Muscle layer of duodenum (tissue), 2 donors: ENCODE results near the gene APBB2.

Experiments used
- H3K27ac ChIP-seq: one replicate; pipeline ENCODE4 v1.7.0; 2013; ENCODE audit warnings: mild to moderate bottlenecking, low read length
- H3K27me3 ChIP-seq: one replicate; pipeline ENCODE4 v1.7.0; 2013; ENCODE audit warnings: low read depth, mild to moderate bottlenecking, control low read depth, low read length
- H3K36me3 ChIP-seq, 2 donors: one replicate each; pipeline ENCODE4 v1.7.0; 2013; ENCODE audit warnings: low read length in 2 of 2, control low read depth in 1 of 2, mild to moderate bottlenecking in 1 of 2; ENCODE audit not compliant: insufficient read depth in 2 of 2, control insufficient read depth in 1 of 2
- H3K4me1 ChIP-seq, 2 donors: one replicate each; pipeline ENCODE4 v1.7.0; 2013; ENCODE audit warnings: low read length in 2 of 2, mild to moderate bottlenecking in 2 of 2, control low read depth in 1 of 2, moderate library complexity in 1 of 2; ENCODE audit not compliant: insufficient read depth in 2 of 2, control insufficient read depth in 1 of 2
- H3K4me3 ChIP-seq, 2 donors: one replicate each; pipeline ENCODE4 v1.7.0; 2013; ENCODE audit warnings: low read length in 2 of 2, low read depth in 1 of 2, mild to moderate bottlenecking in 1 of 2
- H3K9me3 ChIP-seq, 2 donors: one replicate each; pipeline ENCODE4 v1.7.0; 2013; ENCODE audit warnings: low read length in 2 of 2, control low read depth in 1 of 2, mild to moderate bottlenecking in 1 of 2; ENCODE audit not compliant: control insufficient read depth in 1 of 2
- donor health status: healthy.

The APBB2 gene

GRCh38 chr4:41172786-41173185 is 41.6 kb downstream of the APBB2 start:
- Histone ChIP-seq H3K4me1 (peaks cover 4 to 17% of the 10 kb centered on the region in 2 donors), H3K4me3 (no peak overlapping the region), H3K27me3 (no peaks in the 10 kb centered on the region), H3K27ac (no peak overlapping the region), H3K9me3 (no peaks in the 10 kb centered on the region), H3K36me3 (no peaks in the 10 kb centered on the region)

DNA sequence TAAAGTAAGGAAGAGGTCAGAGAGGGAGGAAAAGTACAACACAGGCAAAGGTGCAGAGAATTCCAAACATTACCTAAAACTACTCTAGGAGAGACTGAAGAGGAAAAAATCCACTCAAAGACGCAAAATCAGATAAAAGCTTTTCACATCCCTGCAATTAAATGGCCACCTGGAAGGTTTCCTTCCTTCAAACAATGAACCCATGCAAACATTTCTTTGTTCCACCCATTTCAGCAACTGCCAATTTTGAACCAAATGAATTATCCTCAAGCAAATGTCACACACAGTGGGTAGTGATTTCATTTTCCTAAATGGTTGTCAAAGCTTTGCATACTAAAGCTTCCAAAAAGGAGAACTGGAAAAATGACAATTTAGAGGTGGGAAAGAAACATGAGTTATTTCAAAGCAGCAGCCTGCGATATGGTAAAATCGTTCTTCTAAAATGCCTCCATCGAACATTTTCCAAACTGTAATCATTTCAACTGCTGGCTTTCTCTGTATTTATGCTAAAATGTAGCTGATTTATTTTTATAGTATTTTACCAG is 45.0 kb downstream of the APBB2 start:
- Histone ChIP-seq H3K27ac (no peak overlapping the region), H3K36me3 (no peaks in the 10 kb centered on the region), H3K4me1 (no peaks in the 10 kb centered on the region), H3K27me3 (no peaks in the 10 kb centered on the region), H3K9me3 (no peaks in the 10 kb centered on the region), H3K4me3 (no peak overlapping the region)

GRCh38 chr4:41167191-41167590 is 47.2 kb downstream of the APBB2 start:
- Histone ChIP-seq H3K9me3 (no peaks in the 10 kb centered on the region), H3K27me3 (no peaks in the 10 kb centered on the region), H3K27ac (no peak overlapping the region), H3K36me3 (no peaks in the 10 kb centered on the region), H3K4me1 (no peaks in the 10 kb centered on the region), H3K4me3 (no peak overlapping the region)

- Histone ChIP-seq H3K27ac (no peak overlapping the region), H3K4me3 (no peak overlapping the region), H3K4me1 (no peaks in the 10 kb centered on the region), H3K9me3 (no peaks in the 10 kb centered on the region), H3K36me3 (no peaks in the 10 kb centered on the region), H3K27me3 (no peaks in the 10 kb centered on the region)
Observed at GRCh38 chr4:41164405-41164804, 49.9 kb downstream of the APBB2 start.

GRCh38 chr4:41161355-41161754 is 53.0 kb downstream of the APBB2 start:
- no peaks in the 10 kb centered on the region for H3K4me1 ChIP-seq
- no peak overlapping the region for H3K27ac ChIP-seq
- H3K4me3 ChIP-seq = no peak overlapping the region
- no peaks in the 10 kb centered on the region for H3K36me3 ChIP-seq
- H3K27me3 ChIP-seq = no peaks in the 10 kb centered on the region
- no peaks in the 10 kb centered on the region for H3K9me3 ChIP-seq

- H3K27me3 ChIP-seq = no peaks in the 10 kb centered on the region
- H3K27ac ChIP-seq = no peak overlapping the region
- no peaks in the 10 kb centered on the region for H3K4me1 ChIP-seq
- H3K9me3 ChIP-seq = no peaks in the 10 kb centered on the region
- H3K4me3 ChIP-seq = no peak overlapping the region
- H3K36me3 ChIP-seq = no peaks in the 10 kb centered on the region
Observed at GRCh38 chr4:41160856-41161255, 53.5 kb downstream of the APBB2 start.

DNA sequence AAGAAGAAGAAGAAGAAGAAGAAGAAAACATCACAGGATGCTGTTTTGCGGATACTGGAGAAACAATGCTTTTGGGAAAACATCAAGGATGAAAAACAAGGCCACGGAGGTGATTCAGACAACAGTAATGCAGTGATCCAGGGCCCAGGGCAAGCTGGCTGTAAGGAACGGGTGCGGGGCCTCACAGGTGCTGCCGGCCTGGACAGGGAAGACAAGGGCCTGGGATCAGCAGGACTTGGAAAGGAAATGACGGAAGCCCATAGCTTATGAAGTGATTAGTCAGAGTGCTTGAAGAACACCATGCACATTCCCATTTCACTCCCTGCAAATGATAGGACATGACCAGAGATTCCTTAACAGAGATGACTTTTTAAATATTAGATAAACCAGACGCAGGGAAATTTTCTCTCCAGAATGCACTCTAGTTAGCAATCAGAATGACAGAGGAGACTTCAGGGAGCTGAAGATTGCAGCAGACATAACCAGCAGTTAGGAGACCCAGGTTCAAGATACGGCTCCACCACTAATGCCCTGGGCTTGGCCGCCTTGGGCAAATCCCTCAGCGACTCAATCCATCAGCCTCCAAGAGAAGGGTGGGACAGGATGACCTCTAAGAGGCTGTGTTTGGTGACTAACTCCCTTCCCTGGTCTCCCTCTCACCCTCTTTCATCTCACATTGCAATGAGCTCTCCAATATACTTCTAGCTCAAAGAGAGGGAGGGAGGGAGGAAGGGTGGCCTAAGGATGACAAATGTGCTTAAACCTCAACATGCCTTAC is 54.1 kb downstream of the APBB2 start:
- Histone ChIP-seq H3K36me3 (peaks cover 0 to 2% of the 10 kb centered on the region in 2 donors), H3K27ac (no peak overlapping the region), H3K9me3 (no peaks in the 10 kb centered on the region), H3K4me1 (peaks cover 0 to 4% of the 10 kb centered on the region in 2 donors), H3K4me3 (no peak overlapping the region), H3K27me3 (no peaks in the 10 kb centered on the region)

DNA sequence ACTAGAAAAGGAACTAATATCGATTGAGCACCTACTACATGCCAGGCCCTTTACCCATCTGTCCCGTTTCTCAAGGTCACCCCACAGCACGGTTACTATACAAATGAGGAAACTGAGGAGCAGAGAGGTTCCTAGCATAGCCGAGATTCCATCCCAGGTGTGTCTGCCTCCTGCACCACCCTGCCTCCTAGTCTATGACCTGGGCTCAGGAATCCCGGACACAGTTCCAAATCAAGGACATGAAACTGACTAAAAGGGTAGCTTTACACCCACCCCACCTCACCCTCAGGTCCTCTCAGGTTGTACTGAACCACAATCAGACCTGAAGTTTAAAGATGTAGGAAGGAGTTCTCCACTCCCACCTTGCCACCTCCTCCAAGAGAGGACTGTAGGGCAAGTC is 55.6 kb downstream of the APBB2 start:
- Histone ChIP-seq H3K4me1 (peaks cover 0 to 10% of the 10 kb centered on the region in 2 donors), H3K36me3 (peaks cover 0 to 9% of the 10 kb centered on the region in 2 donors), H3K27me3 (no peaks in the 10 kb centered on the region), H3K9me3 (no peaks in the 10 kb centered on the region), H3K4me3 (no peak overlapping the region), H3K27ac (no peak overlapping the region)

GRCh38 chr4:41158274-41158673 is 56.1 kb downstream of the APBB2 start:
- peaks cover 0 to 10% of the 10 kb centered on the region in 2 donors for H3K4me1 ChIP-seq
- H3K4me3 ChIP-seq = no peak overlapping the region
- peaks cover 0 to 9% of the 10 kb centered on the region in 2 donors for H3K36me3 ChIP-seq
- H3K9me3 ChIP-seq = no peaks in the 10 kb centered on the region
- H3K27ac ChIP-seq = no peak overlapping the region
- no peaks in the 10 kb centered on the region for H3K27me3 ChIP-seq

DNA sequence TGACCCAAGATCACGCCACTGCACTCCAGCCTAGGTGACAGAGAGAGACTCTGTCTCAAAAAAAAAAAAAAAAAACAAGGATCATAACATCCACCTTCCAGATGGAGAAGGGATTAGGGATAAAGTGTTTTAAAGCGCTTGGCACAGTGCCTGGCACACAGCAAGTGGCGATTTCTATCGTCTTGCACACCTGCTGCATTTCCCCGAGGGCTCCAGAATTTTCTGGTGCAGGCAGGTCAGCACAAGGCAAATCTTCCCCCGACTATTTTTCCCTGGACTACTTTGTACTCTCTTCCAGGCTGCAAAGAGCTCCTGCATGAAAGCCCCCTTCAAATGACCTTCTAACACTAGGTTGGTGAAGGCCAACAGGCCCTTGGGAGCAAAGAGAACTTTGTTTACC is 57.3 kb downstream of the APBB2 start:
- H3K27me3 ChIP-seq = no peaks in the 10 kb centered on the region
- H3K36me3 ChIP-seq = peaks cover 0 to 9% of the 10 kb centered on the region in 2 donors
- no peaks in the 10 kb centered on the region for H3K9me3 ChIP-seq
- H3K4me3 ChIP-seq = no peak overlapping the region
- no peak overlapping the region for H3K27ac ChIP-seq
- H3K4me1 ChIP-seq = peaks cover 0 to 10% of the 10 kb centered on the region in 2 donors

DNA sequence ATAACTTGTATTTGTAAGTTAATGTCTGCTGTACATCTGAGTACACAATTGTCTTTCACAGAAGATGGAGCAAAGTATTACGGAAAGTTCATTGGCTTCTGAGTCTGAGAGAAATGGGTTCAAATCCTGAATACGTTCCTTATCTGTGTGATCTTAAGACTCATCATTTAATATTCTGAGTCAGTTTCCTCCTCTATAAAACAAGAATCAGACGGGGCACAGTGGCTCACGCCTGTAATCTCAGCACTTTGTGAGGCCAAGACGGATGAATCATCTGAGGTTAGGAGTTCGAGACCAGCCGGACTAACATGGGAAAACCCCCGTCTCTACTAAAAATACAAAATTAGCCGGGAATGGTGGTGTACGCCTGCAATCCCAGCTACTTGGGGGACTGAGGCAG is 57.8 kb downstream of the APBB2 start:
- Histone ChIP-seq H3K27me3 (no peaks in the 10 kb centered on the region), H3K36me3 (peaks cover 0 to 9% of the 10 kb centered on the region in 2 donors), H3K4me3 (no peak overlapping the region), H3K9me3 (no peaks in the 10 kb centered on the region), H3K27ac (no peak overlapping the region), H3K4me1 (peaks cover 0 to 10% of the 10 kb centered on the region in 2 donors)
